Ureter (tissue), 1 donor: Measurements from ENCODE around the gene FOXP2. TPM values are rescaled to one million over a fixed set of nuclear protein-coding genes. Genes with fewer than 3 reads are reported as not detected.
"Not testable (repeated sequence)": the region's sequence is repeated elsewhere in the genome, so short reads cannot be mapped to it uniquely, and the experiment has no call there.

Experiments used
- DNase-seq: peaks from one replicate; pipeline ENCODE4 v3.0.0-alpha.2; 2020; ENCODE audit warnings: low spot score
- total RNA-seq: library from RNA; stranded (reverse); gene quantifications from one replicate; pipeline ENCODE4 v1.2.4, GENCODE V29; 2023
- donor health status: DM: yes; HTN: yes; CAD: no.

The FOXP2 gene
- total RNA-seq, 1 donor from 2014 or later, result 13.5 TPM

DNA sequence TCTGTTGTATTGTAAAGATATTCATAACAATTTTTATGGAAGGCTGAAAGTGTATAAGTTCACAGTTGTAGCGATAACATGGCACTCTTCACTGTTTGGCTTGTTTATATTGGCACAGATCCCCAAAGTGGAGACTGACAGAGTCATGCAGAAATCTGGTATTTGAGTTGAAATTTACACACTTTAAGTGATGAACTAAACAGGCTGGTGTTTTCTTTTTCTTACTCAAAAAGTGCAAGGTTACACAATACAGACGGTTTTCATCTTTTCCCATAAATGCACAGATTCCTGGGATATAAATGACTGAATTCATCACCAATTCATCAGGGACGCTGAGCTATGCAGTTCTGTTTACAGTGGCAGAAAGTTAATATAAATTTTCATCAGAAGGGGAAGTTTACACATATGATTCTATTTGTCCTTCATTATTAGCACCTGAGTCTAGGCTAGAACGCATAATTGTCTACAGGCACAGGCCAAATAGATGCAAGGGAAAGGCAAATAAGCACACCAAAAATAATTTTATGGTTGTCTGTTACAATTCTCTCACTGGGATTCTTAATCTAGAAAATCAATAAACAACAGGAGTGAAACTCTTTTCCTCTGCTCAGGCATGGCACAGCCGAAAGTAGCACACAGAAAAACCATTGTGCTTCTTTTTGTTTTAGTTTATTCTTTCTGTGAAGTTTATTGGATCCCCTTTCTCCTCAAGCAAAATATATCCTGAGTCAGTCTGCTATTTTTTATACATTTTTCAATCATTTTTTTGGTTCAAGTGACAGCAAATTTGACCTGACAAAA is 88.0 kb downstream of the FOXP2 start:
- DNase-seq, result no peak

GRCh38 chr7:114504586-114504985 is 90.0 kb downstream of the FOXP2 start:
- DNase-seq, result no peak

DNA sequence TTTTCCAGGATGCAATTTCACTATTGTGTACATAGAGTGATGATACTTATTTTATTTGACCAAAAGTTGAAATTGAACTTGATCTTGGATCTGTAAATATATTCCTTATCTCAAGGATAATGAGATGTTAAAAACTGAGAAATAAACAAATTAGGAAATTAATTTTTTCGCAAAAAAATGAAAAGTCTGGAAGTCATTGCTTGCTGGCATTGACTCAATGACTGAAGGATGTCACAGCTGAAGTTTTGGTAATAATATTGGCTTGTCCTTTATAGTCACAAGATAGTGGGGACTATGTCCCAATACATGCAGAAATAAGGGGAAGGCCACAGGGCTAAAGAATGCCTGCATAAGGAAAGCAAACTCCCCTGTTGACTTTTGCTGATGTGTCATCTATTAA is 92.8 kb downstream of the FOXP2 start:
- no peak for DNase-seq

- no peak for DNase-seq
Observed at GRCh38 chr7:114508086-114508485, 93.5 kb downstream of the FOXP2 start.

- DNase-seq, result not testable (repeated sequence)
Observed at GRCh38 chr7:114510824-114511223, 96.2 kb downstream of the FOXP2 start.

DNA sequence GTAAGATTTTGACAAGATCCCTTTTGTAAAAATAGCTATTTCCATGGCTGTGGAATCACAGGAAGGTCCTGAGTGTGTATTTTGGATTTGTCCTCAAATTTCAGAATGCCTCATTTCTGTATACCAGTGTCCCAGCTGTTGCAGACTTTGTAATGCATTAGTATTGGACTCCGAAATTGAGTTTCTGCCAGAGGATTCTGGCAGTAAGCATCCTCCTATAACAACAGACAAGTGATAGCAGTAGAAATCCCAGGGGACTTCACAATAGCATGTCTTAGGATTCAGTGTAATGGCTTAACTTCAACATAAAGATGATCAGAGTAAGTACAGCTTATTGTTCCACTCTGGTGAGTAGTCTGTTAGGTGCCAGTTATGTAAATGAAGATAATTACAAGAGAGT is 104.6 kb downstream of the FOXP2 start:
- DNase-seq, result no peak

GRCh38 chr7:114522081-114522480 is 107.5 kb downstream of the FOXP2 start:
- no peak for DNase-seq

DNA sequence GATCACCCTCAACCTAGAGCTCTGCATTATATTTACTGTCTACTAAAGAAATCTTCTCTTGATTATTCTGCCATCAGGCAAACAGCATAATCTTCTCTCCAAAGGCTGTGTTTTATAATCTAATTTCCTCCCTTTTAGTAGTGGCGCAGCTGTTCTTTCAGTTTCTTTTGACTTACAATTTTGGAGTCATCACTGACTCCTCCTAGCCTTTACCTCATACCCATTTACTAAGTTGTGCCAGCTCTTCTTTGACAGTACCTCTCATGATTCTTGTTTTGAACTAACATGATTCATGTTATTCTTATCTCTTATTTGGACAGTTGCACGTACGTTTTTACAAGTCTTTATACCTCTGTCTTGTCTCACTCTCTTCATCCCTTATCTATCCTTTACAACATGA is 113.0 kb downstream of the FOXP2 start:
- DNase-seq, result no peak

- no peak for DNase-seq
Observed at GRCh38 chr7:114530057-114530611, 115.5 kb downstream of the FOXP2 start.

- no peak for DNase-seq
Observed at GRCh38 chr7:114531326-114531725, 116.7 kb downstream of the FOXP2 start.

- DNase-seq, result no peak
Observed at GRCh38 chr7:114533131-114533530, 118.5 kb downstream of the FOXP2 start.

GRCh38 chr7:114534953-114535352 is 120.3 kb downstream of the FOXP2 start:
- DNase-seq, result no peak

DNA sequence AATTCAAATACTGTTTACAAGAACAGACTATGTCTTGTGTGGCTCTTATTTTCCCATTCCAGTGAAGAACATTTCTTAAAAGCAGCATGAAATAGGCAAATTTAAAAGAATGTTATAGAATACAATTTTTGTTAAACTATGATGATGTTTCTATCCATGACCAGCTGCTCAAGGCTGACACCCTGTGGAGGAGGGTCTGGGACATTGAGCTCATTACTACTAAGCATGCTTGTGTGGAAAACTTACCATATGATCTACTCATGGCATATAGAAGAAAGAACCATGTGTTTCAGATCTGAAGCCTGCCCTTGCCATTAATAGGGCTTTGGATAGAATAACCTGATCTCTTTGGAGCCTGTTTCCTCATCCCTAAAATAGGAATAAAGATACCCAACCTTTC is 125.0 kb downstream of the FOXP2 start:
- DNase-seq, result no peak

DNA sequence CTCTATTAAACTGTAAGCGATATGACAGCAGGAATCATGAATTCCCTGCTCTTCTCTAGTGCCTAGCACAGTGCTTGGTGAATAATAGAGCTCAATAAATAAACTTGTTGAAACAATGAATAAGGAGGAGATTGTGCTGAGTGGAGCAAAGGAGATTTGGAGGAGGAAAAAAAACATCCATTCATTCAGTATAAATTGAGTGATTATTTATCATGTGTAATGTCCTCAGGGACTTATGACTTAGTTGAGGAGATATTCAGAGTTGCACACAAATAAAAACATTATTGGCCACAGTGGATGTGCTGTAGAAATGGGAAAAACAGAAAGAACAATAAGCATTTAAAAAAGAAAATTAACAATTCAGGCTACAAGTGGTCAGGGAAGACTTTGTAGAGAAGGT is 125.7 kb downstream of the FOXP2 start:
- no peak for DNase-seq

GRCh38 chr7:114547346-114547745 is 132.7 kb downstream of the FOXP2 start:
- DNase-seq, result not testable (repeated sequence)

- no peak for DNase-seq
Observed at GRCh38 chr7:114548081-114548980, 133.7 kb downstream of the FOXP2 start.

- DNase-seq, result no peak
Observed at GRCh38 chr7:114554781-114555537, 140.3 kb downstream of the FOXP2 start.

DNA sequence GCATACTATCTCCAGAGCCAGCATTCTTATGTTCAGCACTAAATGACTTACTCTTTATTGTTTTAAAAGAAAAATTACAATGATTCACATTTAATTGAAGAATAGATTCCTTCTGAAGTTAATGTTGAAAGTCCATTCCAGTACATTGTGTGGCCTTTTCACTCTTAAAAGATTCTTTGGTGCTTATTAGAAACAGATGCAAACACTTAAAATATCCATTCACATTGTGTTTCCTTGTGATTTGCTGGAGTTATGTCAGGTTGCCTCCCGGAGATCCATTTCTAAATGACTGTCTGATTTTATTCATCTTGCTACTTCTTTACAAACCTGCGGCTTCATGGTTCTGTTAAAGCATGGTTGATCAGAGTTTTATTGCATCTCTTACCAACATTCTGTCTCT is 152.8 kb downstream of the FOXP2 start:
- DNase-seq, result no peak

GRCh38 chr7:114569220-114569619 is 154.6 kb downstream of the FOXP2 start:
- DNase-seq, result no peak

DNA sequence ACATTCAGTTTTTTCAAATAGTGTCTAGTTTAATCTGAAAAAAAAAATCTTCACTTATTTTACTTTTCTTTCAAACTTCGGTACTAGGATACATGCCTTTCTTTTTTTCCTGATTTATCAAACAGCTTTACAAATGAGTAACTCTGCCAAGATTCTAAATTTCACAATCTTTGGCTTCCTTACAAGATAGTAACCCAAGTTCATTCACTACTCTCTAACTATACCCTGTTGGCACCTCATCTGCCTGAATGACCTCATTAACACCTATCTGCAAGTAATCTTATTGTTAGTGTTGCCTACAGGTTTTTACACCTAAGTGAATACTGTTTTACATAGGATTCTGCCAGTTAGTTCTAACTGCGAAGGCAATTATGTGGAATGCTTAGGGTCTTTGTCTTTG is 159.8 kb downstream of the FOXP2 start:
- no peak for DNase-seq

DNA sequence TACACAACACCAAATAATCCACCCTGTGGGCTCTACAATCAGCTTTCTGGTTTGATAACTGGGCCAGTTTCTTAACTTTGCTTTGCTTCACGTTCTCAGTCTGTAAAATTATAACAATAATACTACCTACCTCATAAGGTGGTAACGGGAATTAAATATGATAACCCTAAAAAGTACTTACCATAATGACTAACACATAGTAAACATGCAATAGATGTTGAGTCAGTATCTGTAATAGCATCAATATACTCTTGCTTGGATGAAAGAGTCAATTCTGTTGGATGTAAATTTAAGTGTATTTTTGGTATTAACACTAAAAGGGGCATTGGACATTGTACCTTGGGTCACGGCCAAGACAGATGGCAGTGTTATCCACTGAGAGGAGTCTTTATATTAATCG is 160.5 kb downstream of the FOXP2 start:
- DNase-seq, result no peak

- DNase-seq, result not testable (repeated sequence)
Observed at GRCh38 chr7:114580963-114581362, 166.3 kb downstream of the FOXP2 start.
